HG03457 (cell line): ENCODE results near the gene CEP55.
"Not testable (repeated sequence)": the region's sequence is repeated elsewhere in the genome, so short reads cannot be mapped to it uniquely, and the experiment has no call there.

Source experiments
- ATAC-seq: cut with Tn5 transposase; IDR thresholded peaks from one replicate; pipeline ENCODE4 v1.9.1; 2021; ENCODE audit warnings: moderate number of reproducible peaks; ENCODE audit not compliant: unreplicated experiment

The CEP55 gene

GRCh38 chr10:93496322-93497041 is at the start of gene CEP55:
Gene CEP55, plus strand, starts transcription at chr10:93496612. Its CDS starts 3,440 bp downstream, at chr10:93500052.
- ATAC-seq, result peak; percentile 97

- no peak for ATAC-seq
Observed at GRCh38 chr10:93447019-93447418, 49.4 kb upstream of the CEP55 start.

DNA sequence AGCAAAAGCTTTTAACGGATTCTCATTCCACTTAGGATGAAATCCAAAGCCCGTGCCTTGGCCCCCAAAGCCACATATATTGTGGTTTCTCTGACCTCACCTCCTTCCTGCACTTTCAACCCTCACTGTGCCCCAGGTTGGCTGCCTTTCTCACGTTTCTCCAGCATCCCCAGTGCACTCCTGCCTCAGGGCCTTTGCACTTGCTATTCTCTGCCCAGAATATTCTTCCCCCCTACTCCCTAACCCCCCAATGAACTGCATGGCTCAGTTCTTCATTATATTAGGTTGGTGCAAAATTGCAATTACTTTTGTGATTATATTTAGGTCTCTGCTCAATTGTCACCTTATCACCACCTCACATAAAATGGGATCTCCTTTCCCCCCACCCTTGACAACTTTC is 48.4 kb upstream of the CEP55 start:
- ATAC-seq, result no peak

DNA sequence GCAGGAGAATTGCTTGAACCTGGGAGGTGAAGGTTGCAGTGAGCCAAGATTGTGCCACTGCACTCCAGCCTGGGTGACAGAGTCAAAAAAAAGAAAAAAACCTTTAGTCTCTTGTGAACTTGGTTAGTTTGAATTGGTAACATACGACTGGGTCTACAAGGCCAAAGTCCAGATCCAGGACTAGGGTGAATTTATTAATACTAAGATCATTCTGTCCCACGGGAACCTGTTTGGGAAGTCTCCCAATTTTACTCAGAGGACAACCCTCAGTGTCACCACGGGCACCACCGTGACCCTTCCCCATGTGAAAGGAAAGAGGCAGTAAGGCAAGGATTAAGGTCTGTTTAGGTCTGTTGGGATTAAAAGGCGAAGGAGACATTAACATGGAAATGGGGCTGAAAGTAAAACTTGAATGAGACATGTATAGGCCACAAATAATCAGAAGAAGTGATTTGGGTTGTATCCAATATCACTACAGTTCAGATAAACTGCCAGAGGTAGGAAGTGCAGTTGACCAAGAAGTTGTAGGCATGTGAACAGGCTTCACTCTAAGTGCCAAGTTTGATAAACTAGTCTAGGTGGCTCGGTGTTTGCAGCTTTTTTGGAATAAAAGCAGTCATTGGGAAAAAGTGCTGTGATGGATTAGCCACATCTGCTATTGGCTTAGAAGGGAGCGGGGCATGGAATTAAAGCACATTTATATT is 45.0 kb upstream of the CEP55 start:
- no peak for ATAC-seq

- ATAC-seq, result no peak
Observed at GRCh38 chr10:93452143-93452542, 44.3 kb upstream of the CEP55 start.

GRCh38 chr10:93454146-93454545 is 42.3 kb upstream of the CEP55 start:
- no peak for ATAC-seq

GRCh38 chr10:93454736-93455135 is 41.7 kb upstream of the CEP55 start:
- no peak for ATAC-seq

DNA sequence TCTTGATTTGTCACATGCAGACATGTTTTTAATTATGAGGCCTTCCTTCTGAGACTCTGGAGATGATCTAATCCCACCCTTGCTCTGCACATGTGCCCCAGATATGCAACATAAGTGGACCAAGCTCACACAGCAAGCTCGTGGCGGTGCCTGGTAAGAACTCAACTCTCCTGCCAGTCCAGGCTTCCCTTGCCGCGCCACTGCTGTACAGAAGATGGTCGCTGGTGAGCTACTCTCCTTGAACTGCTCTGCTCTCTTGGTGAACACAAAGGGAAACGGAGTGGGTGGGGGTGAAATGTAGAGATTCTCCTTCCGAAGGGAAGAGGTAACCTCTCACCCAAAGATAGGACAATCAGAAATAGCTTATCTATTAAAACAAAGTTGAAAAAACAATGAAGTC is 39.9 kb upstream of the CEP55 start:
- ATAC-seq, result no peak

DNA sequence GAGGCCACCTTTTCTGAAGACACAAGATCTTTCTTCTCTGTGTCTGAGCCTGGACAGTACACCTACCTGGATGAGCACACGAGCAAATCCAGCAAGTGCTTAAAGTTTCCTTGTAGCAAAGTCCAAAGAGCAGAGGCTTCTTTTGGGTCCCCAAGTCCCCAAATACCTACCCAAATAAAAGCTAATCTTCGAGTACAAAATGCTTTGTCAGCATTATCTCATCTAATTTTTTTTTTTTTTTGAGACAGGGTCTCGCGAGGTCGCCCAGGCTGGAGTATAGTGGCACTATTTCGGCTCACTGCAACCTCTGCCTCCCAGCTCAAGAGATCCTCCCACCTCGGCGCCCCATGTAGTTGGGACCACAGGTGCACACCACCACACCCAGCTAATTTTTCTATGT is 38.9 kb upstream of the CEP55 start:
- no peak for ATAC-seq

- ATAC-seq, result no peak
Observed at GRCh38 chr10:93458821-93459257, 37.6 kb upstream of the CEP55 start.

DNA sequence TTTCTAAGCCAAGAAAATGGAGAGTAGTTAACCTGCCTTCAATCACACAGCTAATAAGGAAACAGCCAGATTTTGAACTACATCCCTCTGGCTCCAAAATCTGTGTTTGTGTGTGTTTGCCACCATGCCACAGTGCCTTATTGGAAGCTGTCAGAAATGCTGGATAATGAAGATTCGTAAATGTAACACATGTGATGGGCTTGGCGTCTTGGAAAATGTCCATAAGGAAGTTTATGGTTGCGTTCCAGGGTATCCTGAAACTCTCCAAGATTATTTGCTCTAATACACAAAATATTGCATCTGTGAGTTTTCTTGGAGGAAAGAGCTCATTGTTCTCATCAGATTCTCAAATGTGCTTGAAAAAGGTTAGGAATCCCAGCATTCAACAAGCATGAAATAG is 36.9 kb upstream of the CEP55 start:
- ATAC-seq, result no peak

- ATAC-seq, result no peak
Observed at GRCh38 chr10:93461109-93461806, 35.2 kb upstream of the CEP55 start.

DNA sequence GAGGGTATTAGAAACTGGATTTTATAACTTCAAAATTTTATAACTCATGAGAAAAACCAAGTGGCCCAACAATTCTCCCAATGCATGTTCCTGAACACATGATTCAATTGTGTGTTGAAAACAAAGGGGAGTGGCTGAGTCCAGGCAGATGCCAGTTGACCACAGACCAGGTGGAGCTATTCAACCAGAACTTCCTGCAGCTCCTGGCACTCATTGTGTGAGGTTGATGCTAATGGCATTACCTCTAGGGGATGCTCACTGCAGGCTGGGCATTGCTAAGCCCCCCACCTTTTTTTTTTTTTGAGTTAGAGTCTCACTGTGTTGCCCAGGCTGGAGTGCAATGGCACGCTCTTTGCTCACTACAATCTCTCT is 34.6 kb upstream of the CEP55 start:
- ATAC-seq, result no peak

DNA sequence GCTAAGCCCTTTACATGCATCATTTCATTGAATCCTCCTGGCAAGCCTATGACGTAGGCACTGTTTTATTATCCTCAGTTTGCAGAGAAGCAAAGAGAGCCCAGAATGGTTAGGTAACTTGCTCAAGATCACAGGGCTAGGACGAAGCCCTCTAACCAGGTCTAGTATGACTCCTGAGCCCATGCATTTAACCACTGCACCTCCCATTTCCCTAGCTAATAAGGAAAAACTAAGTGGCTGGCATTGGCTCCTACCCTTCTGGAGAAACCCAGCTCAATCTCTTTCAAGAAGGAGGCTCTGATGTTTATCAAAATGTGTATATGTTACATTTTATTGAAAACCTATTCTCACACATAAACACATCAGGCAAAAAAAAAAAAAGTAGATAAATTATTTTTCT is 34.0 kb upstream of the CEP55 start:
- ATAC-seq, result no peak

GRCh38 chr10:93462881-93463280 is 33.5 kb upstream of the CEP55 start:
- no peak for ATAC-seq

DNA sequence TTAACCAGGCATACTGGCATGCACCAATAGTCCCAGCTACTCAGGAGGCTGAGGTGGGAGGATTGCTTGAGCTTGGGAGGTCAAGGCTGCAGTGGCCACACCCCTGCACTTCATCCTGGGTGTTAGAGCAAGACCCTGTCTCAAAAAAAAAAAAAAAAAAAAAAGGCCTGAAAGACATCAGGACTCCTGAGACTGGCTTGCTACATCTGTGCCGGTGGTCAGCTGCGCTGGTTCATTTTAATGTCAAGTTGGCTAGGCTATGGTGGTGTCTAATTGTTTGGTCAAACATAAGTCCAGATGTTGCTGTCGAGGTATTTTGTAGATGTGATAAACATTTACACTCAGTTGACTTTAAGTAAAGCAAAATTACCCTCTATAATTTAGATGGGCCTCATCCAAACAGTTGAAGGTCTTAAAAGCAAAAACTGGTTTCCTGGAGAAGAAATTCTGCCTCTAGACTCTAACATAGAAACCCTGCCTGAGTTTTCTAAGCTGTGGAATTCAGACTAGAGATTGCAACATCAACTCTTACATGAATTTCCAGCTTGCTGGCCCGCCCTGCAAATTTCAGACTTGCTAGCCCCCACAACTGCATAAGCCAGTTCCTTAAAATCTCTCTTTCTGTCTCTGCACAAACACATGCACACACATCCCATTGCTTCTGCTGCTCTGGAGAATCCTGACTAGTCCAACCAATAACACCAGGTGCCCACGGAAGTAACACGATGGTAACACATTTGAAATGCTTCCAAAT is 32.5 kb upstream of the CEP55 start:
- no peak for ATAC-seq

- no peak for ATAC-seq
Observed at GRCh38 chr10:93464776-93465388, 31.5 kb upstream of the CEP55 start.

GRCh38 chr10:93465806-93466675 is 30.4 kb upstream of the CEP55 start:
- ATAC-seq, result no peak

- ATAC-seq, result not testable (repeated sequence)
Observed at GRCh38 chr10:93467635-93468034, 28.8 kb upstream of the CEP55 start.
